Mononuclear cell (primary cell): ENCODE results near the gene OR2T35. TPM values are rescaled to one million over a fixed set of nuclear protein-coding genes. Genes with fewer than 3 reads are reported as not detected.

ENCODE experiments used
- H3K27me3 ChIP-seq: 2 replicates; pipeline ENCODE4 v1.6.0; 2011; ENCODE audit warnings: low read length, control low read depth; ENCODE audit not compliant: insufficient read depth
- H3K4me1 ChIP-seq: 2 replicates; pipeline ENCODE4 v1.5.1; 2011; ENCODE audit warnings: mild to moderate bottlenecking, low read length, control low read depth; ENCODE audit not compliant: insufficient read depth
- H3K4me3 ChIP-seq: 2 replicates; pipeline ENCODE4 v1.5.1; 2011; ENCODE audit warnings: mild to moderate bottlenecking, low read length, moderate library complexity
- H3K9me3 ChIP-seq: 2 replicates; pipeline ENCODE4 v1.5.1; 2011; ENCODE audit warnings: low read depth, mild to moderate bottlenecking, control low read depth, low read length
- total RNA-seq: library from RNA; depleted of rRNA; stranded (reverse); fragments of >200 nt; gene quantifications from one replicate; pipeline ENCODE4 v1.2.3, GENCODE V29; 2012

The OR2T35 gene
- total RNA-seq, 1 donor, result 0.42 TPM

DNA sequence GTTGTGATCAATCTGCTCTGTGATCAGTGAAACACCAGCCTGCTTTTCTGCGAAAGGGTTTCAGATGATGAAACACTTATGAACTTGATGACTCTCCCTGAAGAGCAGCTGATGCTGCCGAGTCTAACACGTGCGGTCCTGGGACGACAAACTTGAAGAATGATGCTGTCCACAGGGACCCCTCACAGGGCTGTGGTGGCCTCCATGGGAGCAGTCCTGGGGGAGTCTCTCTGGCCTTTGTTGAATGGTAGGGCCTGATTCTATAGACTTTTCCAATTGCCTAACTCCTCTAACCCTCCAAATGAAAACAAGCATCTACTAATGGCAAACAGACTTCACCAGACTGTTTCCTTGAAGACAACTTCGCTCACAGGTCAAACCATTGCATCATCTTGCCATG lies 47.5 kb downstream of the OR2T35 start, which contains the start of gene OR2T10:
Gene OR2T10 (minus strand): TSS at position 112 of the 400 bp plus-strand sequence. CDS start 3,932 bp downstream, outside the sequence.
- no peak within 1 kb of the TSS for H3K4me3 ChIP-seq
- no peaks in the 10 kb centered on the region for H3K4me1 ChIP-seq
- H3K27me3 ChIP-seq, result no peaks in the 10 kb centered on the region
- no peaks in the 10 kb centered on the region for H3K9me3 ChIP-seq

DNA sequence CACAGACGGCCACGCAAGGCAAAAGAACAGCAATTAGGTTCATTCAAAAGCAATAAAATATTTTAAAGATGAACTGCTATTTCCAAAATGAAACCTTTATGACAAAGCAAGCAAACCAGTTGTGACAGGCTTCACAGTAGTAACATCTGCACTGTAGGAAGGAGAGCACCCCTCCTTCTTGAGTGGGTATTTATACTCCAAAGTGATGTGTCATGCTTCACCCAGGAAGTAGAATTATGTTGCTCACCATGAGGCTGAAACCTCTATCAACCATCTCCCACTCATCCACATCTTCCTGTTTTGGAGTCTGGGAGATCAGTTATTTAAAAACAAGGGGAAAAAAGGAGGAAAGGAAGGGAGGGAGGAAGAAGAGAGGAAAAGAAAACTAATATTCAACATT lies 48.5 kb downstream of the OR2T35 start:
- no peaks in the 10 kb centered on the region for H3K4me1 ChIP-seq
- no peaks in the 10 kb centered on the region for H3K27me3 ChIP-seq
- H3K4me3 ChIP-seq, result no peak overlapping the region
- no peaks in the 10 kb centered on the region for H3K9me3 ChIP-seq

DNA sequence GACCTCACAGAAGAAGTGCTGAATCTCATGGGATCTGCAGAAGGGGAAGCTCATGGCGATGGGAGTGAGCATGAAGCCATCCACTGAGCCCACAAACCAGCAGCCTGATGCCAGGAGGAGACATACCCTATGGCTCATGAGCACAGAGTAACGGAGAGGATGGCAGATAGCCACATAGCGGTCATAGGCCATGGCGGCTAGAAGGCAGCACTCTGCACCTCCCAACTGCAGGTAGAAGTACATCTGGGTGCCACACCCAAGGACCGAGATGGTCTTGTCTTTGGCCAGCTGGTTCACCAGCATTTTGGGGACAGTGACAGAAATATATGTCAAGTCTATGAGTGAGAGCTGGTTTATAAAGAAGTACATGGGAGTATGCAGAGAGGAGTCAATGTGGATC lies 51.9 kb downstream of the OR2T35 start:
- Histone ChIP-seq H3K9me3 (no peaks in the 10 kb centered on the region), H3K4me1 (no peaks in the 10 kb centered on the region), H3K27me3 (no peaks in the 10 kb centered on the region), H3K4me3 (no peak overlapping the region)

DNA sequence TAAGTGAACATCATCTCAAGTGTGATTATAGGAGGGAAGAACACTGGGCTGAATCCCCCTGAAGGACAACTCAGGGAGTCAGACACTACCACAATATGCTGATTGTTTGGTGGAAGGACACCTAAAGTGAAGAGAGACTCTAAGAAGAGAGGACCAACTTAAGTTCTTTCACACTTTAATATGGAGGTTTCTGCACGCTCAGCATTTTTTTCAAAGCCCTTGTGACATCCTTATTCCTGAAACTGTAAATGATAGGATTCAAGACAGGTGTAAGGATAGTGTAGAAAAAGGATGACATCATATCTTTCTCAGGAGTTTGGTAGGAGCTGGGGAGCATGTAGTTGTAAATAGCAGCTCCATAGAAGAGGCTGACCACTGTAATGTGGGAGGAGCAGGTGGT lies 52.4 kb downstream of the OR2T35 start:
- Histone ChIP-seq H3K9me3 (no peaks in the 10 kb centered on the region), H3K27me3 (no peaks in the 10 kb centered on the region), H3K4me3 (no peak overlapping the region), H3K4me1 (no peaks in the 10 kb centered on the region)

DNA sequence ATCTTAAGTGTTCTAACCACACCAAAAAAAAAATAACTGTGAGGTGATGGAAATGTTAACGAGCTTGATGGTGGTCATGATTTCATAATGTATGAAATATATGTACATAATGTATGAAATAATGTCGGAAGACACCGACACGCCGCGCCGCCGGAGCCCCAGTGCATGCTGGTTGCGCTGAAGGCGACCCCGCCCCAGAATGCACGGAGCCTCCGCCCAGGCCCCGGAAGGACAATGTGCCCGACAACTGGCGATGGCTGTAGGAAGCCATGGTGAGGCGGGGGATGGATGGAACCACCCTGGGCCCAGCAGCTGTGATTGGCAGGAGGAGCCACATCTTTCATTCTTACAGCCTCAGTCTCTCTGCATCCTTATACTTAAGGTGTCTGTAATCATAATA lies 55.0 kb downstream of the OR2T35 start:
- Histone ChIP-seq H3K27me3 (no peaks in the 10 kb centered on the region), H3K4me3 (no peak overlapping the region), H3K4me1 (no peaks in the 10 kb centered on the region), H3K9me3 (no peaks in the 10 kb centered on the region)

DNA sequence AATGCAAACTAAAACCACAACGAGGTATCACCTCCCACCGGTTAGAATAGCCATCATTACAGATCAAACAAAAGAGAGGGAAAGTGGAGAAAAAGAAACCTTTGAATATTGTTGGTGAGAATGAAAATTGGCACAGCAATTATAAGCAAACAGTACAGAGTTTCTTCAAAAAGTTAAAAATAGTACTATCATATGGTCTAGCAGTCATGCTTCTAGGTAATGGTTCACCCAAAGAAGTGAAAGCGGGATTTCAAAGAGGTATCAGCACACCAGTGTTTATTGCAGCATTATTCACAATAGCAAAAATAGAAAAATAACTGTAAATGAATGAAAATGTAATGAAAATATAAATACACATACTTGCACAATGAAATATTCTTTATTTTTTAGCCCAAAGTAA lies 55.7 kb downstream of the OR2T35 start:
- no peaks in the 10 kb centered on the region for H3K27me3 ChIP-seq
- no peak overlapping the region for H3K4me3 ChIP-seq
- no peaks in the 10 kb centered on the region for H3K4me1 ChIP-seq
- no peaks in the 10 kb centered on the region for H3K9me3 ChIP-seq

Other genes with a start within 250 kb of the OR2T35 start
- not detected for gene OR2T1, start 242.2 kb downstream of the OR2T35 start, total RNA-seq
- gene OR2T2, start 199.6 kb downstream of the OR2T35 start, total RNA-seq, result 0.42 TPM
- gene OR2T3, start 171.9 kb downstream of the OR2T35 start, total RNA-seq, result 0.42 TPM
- 0.10 TPM for gene OR2T5, start 156.7 kb downstream of the OR2T35 start, total RNA-seq
- gene OR2G6, start 137.2 kb downstream of the OR2T35 start, total RNA-seq, result 0.10 TPM
- not detected for gene OR2T29, start 82.5 kb downstream of the OR2T35 start, total RNA-seq
- gene OR2T34, start 70.5 kb downstream of the OR2T35 start, total RNA-seq, result not detected
- gene OR2T10, start 47.6 kb downstream of the OR2T35 start, total RNA-seq, result 0.10 TPM
- gene OR2T11, start 10.2 kb downstream of the OR2T35 start, total RNA-seq, result 0.21 TPM
- not detected for gene OR2T27, start 10.2 kb upstream of the OR2T35 start, total RNA-seq
- gene OR14I1, start 57.5 kb upstream of the OR2T35 start, total RNA-seq, result not detected
- not detected for gene LYPD8, start 110.5 kb upstream of the OR2T35 start, total RNA-seq
- gene SH3BP5L, start 180.6 kb upstream of the OR2T35 start, total RNA-seq, result 8.7 TPM
- gene ZNF672, start 192.9 kb upstream of the OR2T35 start, total RNA-seq, result 13.1 TPM
- 5.6 TPM for gene ZNF692, start 213.8 kb upstream of the OR2T35 start, total RNA-seq